Measurements from ENCODE around the gene ANKRD36.
"Not testable (repeated sequence)": the region's sequence is repeated elsewhere in the genome, so short reads cannot be mapped to it uniquely, and the experiment has no call there.

ANKRD36 gene

DNA sequence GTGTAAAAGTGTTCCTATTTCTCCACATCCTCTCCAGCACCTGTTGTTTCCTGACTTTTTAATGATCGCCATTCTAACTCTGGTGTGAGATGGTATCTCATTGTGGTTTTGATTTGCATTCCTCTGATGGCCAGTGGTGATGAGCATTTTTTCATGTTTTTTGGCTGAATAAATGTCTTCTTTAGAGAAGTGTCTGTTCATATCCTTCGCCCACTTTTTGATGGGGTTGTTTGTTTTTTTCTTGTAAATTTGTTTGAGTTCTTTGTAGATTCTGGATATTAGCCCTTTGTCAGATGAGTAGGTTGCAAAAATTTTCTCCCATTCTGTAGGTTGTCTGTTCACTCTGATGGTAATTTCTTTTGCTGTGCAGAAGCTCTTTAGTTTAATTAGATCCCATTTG, 16.1 kb downstream of the ANKRD36 start:
- not testable (repeated sequence) for DNase-seq

GRCh38 chr2:97144016-97144415, 31.1 kb downstream of the ANKRD36 start:
- not testable (repeated sequence) for DNase-seq

- not testable (repeated sequence) for DNase-seq
These were observed 53.6 kb downstream of the ANKRD36 start for GRCh38 chr2:97166548-97166947.

- not testable (repeated sequence) for DNase-seq
These were observed 55.0 kb downstream of the ANKRD36 start for GRCh38 chr2:97167938-97168337.

DNA sequence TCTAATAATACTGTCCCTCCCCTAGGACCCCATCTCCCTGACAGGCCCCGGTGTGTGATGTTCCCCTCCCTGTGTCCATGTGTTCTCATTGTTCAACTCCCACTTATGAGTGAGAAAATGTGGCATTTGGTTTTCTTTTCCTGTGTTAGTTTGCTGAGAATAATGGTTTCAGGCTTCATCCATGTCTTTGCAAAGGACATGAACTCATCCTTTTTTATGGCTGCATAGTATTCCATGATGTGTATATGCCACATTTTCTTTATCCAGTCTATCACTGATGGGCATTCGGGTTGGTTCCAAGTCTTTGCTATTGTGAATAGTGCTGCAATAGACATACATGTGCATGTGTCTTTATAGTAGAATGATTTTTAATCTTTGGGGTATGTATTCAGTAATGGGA, 55.6 kb downstream of the ANKRD36 start:
- not testable (repeated sequence) for DNase-seq

DNA sequence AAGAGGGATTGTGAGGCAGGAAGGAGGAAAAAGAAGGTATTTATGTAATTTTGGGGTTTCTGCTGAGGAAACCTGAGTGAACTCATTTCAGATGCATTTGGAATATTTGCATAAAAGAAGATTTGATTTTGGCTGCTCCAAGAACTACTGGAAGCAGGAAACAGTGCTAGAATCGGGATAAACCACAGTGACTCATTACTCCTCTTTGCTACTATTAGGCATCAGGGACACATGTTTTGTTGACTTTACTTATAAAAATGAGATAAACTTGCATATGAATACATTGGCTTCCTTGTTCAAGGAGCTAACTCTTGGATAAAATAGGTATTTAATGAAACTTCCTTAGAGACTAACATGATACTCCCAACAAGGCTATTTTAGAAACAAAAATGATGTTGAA, 67.4 kb downstream of the ANKRD36 start:
- DNase-seq = not testable (repeated sequence)

DNA sequence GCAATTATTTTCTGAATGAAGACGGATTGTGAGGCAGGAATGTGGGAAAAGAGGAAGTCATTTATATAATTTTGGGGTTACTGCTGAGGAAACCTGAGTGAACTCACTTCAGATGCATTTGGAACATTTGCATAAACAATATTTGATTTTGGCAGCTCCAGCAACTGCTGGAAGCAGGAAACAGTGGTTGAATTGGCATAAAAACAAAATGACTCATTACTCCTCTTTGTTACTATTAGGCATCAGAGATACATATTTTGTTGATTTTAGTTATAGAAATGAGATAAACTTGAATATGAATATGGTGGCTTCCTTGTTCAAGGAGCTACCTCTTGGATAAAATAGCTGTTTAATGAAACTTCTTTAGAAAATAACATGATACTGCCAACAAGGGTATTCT, 82.4 kb downstream of the ANKRD36 start:
- DNase-seq = not testable (repeated sequence)

- DNase-seq = not testable (repeated sequence)
These were observed 84.3 kb downstream of the ANKRD36 start for GRCh38 chr2:97197251-97197650.

- not testable (repeated sequence) for DNase-seq
These were observed 87.9 kb downstream of the ANKRD36 start for GRCh38 chr2:97200887-97201286.

DNA sequence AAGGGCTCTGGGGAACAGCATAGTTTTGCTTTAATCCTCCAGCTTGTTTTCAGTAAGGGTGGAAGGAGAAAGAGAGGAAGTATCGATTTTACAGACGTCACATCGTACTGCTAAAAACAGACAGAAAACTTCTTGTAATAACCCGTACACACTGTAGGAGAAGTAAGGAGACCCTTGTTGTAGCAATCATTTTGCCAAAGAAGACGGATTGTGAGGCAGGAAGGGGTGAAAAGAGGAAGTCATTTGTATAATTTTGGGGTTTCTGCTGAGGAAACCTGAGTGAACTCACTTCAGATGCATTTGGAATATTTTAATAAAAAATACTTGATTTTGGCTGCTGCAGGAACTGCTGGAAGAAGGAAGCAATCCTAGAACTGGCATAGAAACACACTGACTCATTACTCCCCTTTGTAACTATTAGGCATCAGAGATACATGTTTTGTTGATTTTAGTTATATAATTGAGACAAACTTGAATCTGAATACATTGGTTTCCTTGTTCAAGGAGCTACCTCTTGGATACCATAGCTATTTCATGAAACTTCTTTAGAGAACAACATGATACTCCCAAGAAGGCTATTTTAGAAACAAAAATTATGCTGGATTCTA, 89.8 kb downstream of the ANKRD36 start:
- DNase-seq = not testable (repeated sequence)

DNA sequence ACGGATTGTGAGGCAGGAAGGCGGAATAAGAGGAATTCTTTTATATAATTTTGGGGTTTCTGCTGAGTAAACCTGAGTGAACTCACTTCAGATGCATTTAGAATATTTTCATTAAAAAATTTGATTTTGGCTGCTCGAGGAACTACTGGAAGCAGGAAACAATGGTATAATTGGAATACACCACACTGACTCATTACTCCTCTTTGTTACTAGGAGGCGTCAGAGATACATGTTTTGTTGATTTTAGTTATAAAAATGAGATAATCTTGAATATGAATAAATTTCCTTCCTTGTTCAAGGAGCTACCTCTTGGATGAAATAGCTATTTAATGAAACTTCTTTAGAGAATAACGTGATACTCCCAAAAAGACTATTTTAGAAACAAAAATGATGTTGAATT, 97.4 kb downstream of the ANKRD36 start:
- DNase-seq = no peak

GRCh38 chr2:97215025-97215424, 102.1 kb downstream of the ANKRD36 start:
- DNase-seq = not testable (repeated sequence)

DNA sequence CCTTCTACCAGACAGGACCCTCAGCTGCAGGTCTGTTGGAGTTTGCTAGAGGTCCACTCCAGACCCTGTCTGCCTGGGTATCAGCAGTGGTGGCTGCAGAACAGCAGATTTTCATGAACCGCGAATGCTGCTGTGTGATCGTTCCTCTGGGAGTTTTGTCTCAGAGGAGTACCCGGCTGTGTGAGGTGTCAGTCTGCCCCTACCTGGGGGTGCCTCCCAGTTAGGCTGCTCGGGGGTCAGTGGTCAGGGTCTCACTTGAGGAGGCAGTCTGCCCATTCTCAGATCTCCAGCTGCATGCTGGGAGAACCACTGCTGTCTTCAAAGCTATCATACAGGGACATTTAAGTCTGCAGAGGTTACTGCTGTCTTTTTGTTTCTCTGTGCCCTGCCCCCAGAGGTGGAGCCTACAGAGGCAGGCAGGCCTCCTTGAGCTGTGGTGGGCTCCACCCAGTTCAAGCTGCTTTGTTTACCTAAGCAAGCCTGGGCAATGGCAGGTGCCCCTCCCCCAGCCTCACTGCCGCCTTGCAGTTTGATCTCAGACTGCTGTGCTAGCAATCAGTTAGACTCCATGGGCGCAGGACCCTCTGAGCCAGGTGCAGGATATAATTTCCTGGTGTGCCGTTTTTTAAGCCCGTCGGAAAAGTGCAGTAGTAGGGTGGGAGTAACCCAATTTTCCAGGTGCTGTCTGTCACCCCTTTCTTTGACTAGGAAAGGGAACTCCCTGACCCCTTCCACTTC, 118.1 kb downstream of the ANKRD36 start:
- DNase-seq = not testable (repeated sequence)

GRCh38 chr2:97232981-97233380, 120.0 kb downstream of the ANKRD36 start:
- DNase-seq = not testable (repeated sequence)

DNA sequence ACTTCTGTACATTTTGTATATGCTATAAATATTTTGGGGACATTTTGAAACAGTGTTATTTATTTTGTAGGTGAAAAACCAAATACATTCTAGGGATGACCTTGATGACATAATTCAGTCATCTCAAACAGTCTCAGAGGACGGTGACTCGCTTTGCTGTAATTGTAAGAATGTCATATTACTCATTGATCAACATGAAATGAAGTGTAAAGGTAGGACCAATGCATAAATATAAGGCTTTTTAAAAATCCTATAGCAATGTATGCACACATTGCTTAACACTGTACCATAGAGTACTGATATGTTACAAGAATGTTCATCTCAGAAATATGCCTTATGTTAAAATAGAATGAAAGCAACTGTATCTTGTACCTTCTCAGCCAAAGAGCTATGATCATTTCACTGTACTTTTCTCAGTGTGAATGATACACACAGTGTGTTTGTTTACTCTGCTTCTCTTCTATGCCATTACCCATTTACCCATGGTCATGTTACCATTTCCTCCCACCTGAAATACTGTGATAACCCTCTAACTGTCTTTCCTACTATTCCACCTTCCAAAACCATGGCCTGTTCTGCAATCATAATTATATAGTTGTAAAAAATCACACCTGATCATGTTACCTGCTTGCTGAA, 120.8 kb downstream of the ANKRD36 start:
- DNase-seq = not testable (repeated sequence)

DNA sequence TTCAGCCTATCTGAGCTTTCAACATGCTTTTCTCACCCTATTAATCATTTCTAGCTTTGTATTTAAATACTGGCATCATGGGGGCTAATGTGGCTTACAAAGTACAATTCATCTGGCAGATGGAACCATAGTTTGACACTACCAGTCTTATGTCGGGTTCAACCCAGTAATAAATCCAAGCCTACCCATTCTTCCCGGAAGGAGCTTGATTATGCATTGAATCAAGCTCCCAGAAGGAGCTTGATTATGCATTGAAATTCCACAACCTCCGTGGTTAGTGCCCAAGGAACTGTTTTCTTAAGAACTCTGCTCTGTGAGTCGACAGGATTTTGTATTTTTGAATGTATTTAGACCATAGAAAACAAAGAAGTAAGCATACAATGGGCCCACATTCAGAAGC, 148.2 kb downstream of the ANKRD36 start:
- DNase-seq = not testable (repeated sequence)

GRCh38 chr2:97266449-97266848, 153.5 kb downstream of the ANKRD36 start:
- not testable (repeated sequence) for DNase-seq

GRCh38 chr2:97267411-97268074, 154.6 kb downstream of the ANKRD36 start:
- DNase-seq = no peak

GRCh38 chr2:97268075-97268591, 155.2 kb downstream of the ANKRD36 start:
- not testable (repeated sequence) for DNase-seq

DNA sequence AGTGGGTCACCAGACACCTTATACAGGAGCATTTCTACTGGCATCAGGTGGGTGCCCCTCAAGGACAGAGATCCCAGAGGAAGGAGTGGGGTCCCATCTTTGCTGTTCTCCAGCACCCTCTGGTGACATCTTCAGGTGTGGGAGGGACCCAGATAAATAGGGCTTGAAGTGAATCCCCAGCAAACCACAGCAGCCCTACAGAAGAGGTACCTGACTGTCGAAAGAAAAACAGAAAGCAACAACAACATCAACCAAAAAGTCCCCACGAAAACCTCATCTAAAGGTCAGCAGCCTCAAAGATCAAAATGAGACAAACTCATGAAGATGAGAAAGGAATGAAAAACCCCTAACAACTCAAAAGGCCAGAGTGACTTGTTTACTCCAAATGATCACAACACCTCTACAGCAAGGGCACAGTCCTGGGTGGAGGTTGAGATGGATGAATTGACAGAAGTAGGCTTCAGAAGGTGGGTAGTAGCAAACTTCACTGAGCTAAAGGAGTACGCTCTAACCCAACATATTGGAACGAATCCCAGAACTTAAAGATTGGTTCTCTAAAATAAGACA, 163.4 kb downstream of the ANKRD36 start:
- DNase-seq = not testable (repeated sequence)

DNA sequence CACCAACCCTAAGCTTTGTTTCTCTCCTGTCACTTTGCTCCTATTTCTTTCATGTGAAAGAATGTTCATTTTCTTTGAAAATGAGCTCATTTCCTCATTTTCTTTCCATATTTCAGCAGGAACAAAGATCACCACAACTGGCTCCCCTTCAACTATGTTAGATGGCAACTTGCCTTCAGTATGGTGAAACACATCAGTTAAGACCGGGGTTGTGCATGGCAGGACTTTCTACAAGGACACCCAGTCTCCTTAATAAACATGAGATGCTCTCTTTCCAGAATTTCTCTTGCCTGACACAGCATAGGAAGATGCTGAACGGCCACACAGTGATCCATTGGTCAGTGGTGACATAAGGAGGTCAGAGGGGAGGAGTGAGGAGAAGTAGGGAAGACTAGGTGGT, 172.2 kb downstream of the ANKRD36 start:
- not testable (repeated sequence) for DNase-seq

DNA sequence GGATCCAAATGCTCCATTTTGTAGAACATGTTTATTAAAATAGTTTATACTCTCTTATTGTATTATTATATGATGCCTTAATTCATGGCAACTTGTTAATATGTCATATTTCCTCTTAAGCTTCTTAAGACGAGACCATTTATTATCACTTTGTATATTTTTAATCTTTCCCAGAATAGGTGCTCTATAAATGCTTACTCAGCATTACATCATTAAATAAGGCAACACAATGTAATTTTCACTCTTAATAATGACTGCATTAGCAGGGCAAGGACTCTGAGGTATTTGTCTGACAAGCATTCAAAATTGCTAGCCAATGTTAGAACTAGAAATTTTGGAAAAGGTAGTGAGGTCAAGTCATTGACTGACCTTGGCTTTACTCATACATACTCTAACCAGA, 180.7 kb downstream of the ANKRD36 start:
- DNase-seq = not testable (repeated sequence)

Data from NCI-H526 treated with DMSO at 0.1 percent for 48 hours (cell line).